ENCODE data around the gene SPATA12.

Gene SPATA12

DNA sequence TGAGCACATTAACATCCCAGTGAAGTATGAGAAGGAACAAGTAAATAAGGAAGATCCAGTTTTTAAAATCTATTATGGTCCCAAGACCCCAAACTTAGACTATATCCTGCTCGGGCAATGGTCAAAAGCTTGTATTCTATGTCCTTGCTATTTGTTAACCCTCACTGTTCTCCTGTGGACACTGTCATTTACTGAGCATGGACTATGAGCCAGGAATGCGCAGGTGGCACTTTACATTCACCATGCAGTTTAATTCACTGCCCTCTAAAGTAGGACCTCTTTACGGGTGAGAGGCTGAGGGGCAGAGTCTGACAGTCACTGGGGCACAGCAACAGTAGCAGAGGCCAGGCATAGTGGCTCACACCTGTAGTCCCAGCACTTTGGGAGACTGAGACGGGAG lies 28.6 kb downstream of the SPATA12 start:
- H3K27ac ChIP-seq, result no peak overlapping the region
- H3K4me3 ChIP-seq, result no peak overlapping the region
- TF ChIP-seq EZH2 (IDR thresholded peaks at IDR 0.05) (no peak), POLR2AphosphoS5 (IDR thresholded peaks at IDR 0.05; ENCODE audit: borderline replicate concordance, low read depth, low read length) (no peak), FOXP2 (optimal IDR thresholded peaks at IDR 0.05; ENCODE audit: control extremely low read depth, extremely low read length, insufficient read depth) (no peak)
- no peaks in the 10 kb centered on the region for H3K9me3 ChIP-seq (ENCODE audit: low read depth, low read length)
- no peak for DNase-seq (ENCODE audit: low read depth, low spot score)
- H3K9ac ChIP-seq (ENCODE audit: insufficient read length), result no peak overlapping the region
- H3K36me3 ChIP-seq (ENCODE audit: insufficient read depth, low read length), result no peaks in the 10 kb centered on the region

DNA sequence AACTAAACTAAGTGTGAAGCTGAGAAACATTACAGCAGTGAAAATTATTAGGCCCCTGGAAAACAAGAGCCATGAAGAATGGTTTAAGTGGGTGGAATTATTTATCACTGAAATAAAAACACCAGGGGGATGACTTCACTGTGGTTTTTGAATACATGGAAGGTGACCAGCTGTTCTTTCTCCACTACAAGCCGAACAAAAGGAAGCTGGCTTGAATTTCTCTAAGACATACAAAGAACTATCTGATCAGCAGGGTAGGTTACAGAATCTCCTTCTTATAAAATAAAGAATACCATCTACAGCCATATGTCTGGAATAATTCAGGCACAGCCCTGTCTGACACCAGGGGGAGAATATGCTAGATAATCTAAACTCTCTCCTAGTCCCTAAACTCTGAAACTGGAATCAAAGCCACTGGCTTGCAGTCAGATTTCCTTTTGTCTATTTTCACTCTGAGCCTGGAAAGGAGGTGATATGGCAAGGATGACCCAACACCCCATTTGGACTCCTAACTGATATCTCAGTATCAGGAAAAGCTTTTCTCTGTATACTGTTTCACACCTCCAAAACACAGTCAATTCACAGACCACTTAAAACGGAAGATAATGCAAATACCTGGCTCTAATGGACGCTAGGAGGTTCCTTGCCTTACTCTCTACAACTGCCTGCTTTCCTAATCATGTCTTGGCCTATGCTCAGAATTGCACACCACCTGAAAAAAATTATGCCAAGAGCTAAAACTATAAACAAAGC lies 31.2 kb downstream of the SPATA12 start:
- Histone ChIP-seq H3K36me3 (ENCODE audit: insufficient read depth, low read length) (no peaks in the 10 kb centered on the region), H3K27ac (no peak overlapping the region), H3K9ac (ENCODE audit: insufficient read length) (no peak overlapping the region), H3K9me3 (ENCODE audit: low read depth, low read length) (no peaks in the 10 kb centered on the region), H3K4me3 (no peak overlapping the region)
- DNase-seq (ENCODE audit: low read depth, low spot score), result no peak
- TF ChIP-seq EZH2 (IDR thresholded peaks at IDR 0.05) (no peak), FOXP2 (optimal IDR thresholded peaks at IDR 0.05; ENCODE audit: control extremely low read depth, extremely low read length, insufficient read depth) (no peak), POLR2AphosphoS5 (IDR thresholded peaks at IDR 0.05; ENCODE audit: borderline replicate concordance, low read depth, low read length) (no peak)

DNA sequence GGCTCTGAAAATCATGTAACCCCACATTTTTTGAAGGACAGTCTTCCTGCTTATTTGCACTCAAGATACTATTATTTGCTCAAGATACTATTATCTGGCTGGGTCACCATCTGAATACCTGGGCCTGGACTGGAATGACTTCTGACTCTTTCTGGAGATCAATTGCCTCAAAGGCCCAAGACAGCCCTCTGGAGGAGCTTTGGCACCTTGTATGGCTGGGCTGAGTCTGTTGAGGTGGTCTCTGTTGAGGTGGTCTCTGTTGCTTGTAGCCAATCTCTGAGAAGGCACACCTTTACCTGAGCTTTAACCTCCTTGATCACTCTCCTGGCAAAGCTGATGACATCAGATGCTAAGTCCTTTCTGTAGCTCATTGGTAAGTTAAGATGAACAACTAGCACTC lies 33.0 kb downstream of the SPATA12 start:
- no peak for TF ChIP-seq POLR2AphosphoS5 (IDR thresholded peaks at IDR 0.05; ENCODE audit: borderline replicate concordance, low read depth, low read length)
- TF ChIP-seq FOXP2 (optimal IDR thresholded peaks at IDR 0.05; ENCODE audit: control extremely low read depth, extremely low read length, insufficient read depth), result no peak
- no peak for TF ChIP-seq EZH2 (IDR thresholded peaks at IDR 0.05)
- H3K27ac ChIP-seq, result no peak overlapping the region
- H3K9me3 ChIP-seq (ENCODE audit: low read depth, low read length), result no peaks in the 10 kb centered on the region
- H3K4me3 ChIP-seq, result no peak overlapping the region
- no peak overlapping the region for H3K9ac ChIP-seq (ENCODE audit: insufficient read length)
- DNase-seq (ENCODE audit: low read depth, low spot score), result no peak
- H3K36me3 ChIP-seq (ENCODE audit: insufficient read depth, low read length), result no peaks in the 10 kb centered on the region

DNA sequence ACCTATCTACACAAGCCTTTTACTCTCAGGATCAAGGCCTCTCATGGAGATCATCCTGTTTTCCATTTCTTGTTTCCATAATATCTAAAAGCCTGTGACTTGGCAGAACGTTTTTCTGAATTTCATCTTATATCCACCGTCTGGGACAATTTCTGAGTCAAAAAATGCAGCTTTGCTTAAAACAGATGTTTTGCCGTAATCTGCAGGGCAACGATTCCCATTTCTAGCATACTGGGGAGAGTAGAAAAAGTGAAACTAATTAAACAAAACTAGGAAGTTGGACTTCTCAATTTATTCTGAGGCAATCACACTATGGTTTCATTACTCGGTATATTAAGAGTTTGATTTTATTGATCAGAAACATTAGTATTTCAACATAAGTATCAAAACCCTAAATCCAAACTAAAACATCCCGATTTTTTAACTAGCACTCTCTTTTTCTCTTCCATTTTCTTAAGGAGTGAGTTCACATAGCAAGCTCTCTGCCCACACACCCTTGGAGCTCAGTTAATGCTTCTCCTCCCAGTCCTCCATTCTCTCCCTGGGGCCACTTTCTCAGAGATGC lies 33.6 kb downstream of the SPATA12 start:
- no peak for DNase-seq (ENCODE audit: low read depth, low spot score)
- no peak for TF ChIP-seq POLR2AphosphoS5 (IDR thresholded peaks at IDR 0.05; ENCODE audit: borderline replicate concordance, low read depth, low read length)
- TF ChIP-seq FOXP2 (optimal IDR thresholded peaks at IDR 0.05; ENCODE audit: control extremely low read depth, extremely low read length, insufficient read depth), result no peak
- no peak for TF ChIP-seq EZH2 (IDR thresholded peaks at IDR 0.05)
- Histone ChIP-seq H3K4me3 (no peak overlapping the region), H3K9ac (ENCODE audit: insufficient read length) (no peak overlapping the region), H3K9me3 (ENCODE audit: low read depth, low read length) (no peaks in the 10 kb centered on the region), H3K27ac (no peak overlapping the region), H3K36me3 (ENCODE audit: insufficient read depth, low read length) (no peaks in the 10 kb centered on the region)

DNA sequence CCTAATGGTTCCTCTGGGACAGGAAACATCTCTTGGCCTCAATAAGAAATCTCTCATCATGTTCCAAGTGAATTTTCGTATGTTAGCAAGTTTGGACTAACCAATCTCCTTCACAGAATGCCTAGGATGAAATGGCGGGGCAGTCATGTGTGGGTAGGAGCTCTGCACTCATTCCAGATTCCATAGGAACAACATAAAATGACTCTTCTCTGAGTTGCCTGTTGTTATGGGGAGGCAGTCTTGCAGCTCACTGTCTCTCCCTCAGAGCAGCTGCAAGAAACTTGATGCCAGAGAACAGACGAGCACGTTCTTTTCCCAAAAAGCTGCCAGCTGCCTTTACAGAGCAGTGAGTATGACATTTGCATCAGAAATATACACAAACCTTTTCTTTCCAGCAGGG lies 34.1 kb downstream of the SPATA12 start:
- no peak overlapping the region for H3K4me3 ChIP-seq

DNA sequence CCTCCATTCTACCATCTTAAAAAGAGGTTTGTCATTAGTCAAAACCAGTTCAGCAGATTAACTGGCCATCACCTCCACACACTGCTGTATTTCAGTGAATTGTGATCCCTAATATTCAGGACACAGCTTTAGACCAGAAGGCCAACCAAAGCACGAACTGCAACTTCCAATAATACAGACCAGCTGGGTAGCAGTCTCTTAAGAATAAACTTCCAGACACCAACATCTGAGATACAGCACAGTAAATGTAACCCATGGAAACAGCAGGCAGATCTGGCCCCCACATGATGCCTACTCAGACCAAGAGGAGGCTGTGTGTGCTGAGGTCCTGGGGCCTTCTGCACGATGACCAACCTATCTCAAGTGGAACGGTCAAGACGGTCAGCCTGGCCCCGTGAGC lies 34.9 kb downstream of the SPATA12 start:
- TF ChIP-seq EZH2 (IDR thresholded peaks at IDR 0.05), result no peak
- no peak for TF ChIP-seq FOXP2 (optimal IDR thresholded peaks at IDR 0.05; ENCODE audit: control extremely low read depth, extremely low read length, insufficient read depth)
- no peak for DNase-seq (ENCODE audit: low read depth, low spot score)
- no peaks in the 10 kb centered on the region for H3K9me3 ChIP-seq (ENCODE audit: low read depth, low read length)
- H3K36me3 ChIP-seq (ENCODE audit: insufficient read depth, low read length), result no peaks in the 10 kb centered on the region
- H3K27ac ChIP-seq, result no peak overlapping the region
- H3K9ac ChIP-seq (ENCODE audit: insufficient read length), result no peak overlapping the region
- no peak overlapping the region for H3K4me3 ChIP-seq

More for the DNA sequence above, 34.1 kb downstream of the SPATA12 start:
- Histone ChIP-seq H3K9me3 (ENCODE audit: low read depth, low read length) (no peaks in the 10 kb centered on the region), H3K9ac (ENCODE audit: insufficient read length) (no peak overlapping the region), H3K36me3 (ENCODE audit: insufficient read depth, low read length) (no peaks in the 10 kb centered on the region), H3K27ac (no peak overlapping the region)
- no peak for DNase-seq (ENCODE audit: low read depth, low spot score)
- TF ChIP-seq EZH2 (IDR thresholded peaks at IDR 0.05) (no peak), POLR2AphosphoS5 (IDR thresholded peaks at IDR 0.05; ENCODE audit: borderline replicate concordance, low read depth, low read length) (no peak), FOXP2 (optimal IDR thresholded peaks at IDR 0.05; ENCODE audit: control extremely low read depth, extremely low read length, insufficient read depth) (no peak)

DNA sequence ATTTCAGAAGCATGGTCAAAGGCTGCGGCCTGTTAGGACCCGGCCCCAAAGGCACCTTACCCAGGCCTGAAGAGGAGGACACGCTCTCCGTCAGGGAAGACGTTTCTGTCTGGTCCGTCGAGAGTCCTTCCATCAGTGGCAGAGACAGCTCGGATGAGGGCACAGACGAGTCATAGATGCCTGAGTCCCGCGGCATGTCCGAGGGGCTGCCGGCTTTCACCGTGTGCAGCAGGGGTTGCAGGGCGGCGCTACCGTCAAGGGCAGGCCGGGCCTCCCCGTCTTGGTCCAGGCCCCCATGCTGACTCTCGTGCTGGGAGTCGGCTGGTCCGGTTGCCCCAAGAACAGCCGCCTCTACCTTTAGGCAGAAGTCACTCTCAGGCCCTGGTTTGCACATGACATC lies 37.1 kb downstream of the SPATA12 start:
- no peak overlapping the region for H3K27ac ChIP-seq
- H3K9ac ChIP-seq (ENCODE audit: insufficient read length), result no peak overlapping the region
- no peak overlapping the region for H3K4me3 ChIP-seq
- H3K36me3 ChIP-seq (ENCODE audit: insufficient read depth, low read length), result no peaks in the 10 kb centered on the region
- no peaks in the 10 kb centered on the region for H3K9me3 ChIP-seq (ENCODE audit: low read depth, low read length)
- TF ChIP-seq EZH2 (IDR thresholded peaks at IDR 0.05) (no peak), FOXP2 (optimal IDR thresholded peaks at IDR 0.05; ENCODE audit: control extremely low read depth, extremely low read length, insufficient read depth) (no peak), POLR2AphosphoS5 (IDR thresholded peaks at IDR 0.05; ENCODE audit: borderline replicate concordance, low read depth, low read length) (no peak)
- no peak for DNase-seq (ENCODE audit: low read depth, low spot score)

DNA sequence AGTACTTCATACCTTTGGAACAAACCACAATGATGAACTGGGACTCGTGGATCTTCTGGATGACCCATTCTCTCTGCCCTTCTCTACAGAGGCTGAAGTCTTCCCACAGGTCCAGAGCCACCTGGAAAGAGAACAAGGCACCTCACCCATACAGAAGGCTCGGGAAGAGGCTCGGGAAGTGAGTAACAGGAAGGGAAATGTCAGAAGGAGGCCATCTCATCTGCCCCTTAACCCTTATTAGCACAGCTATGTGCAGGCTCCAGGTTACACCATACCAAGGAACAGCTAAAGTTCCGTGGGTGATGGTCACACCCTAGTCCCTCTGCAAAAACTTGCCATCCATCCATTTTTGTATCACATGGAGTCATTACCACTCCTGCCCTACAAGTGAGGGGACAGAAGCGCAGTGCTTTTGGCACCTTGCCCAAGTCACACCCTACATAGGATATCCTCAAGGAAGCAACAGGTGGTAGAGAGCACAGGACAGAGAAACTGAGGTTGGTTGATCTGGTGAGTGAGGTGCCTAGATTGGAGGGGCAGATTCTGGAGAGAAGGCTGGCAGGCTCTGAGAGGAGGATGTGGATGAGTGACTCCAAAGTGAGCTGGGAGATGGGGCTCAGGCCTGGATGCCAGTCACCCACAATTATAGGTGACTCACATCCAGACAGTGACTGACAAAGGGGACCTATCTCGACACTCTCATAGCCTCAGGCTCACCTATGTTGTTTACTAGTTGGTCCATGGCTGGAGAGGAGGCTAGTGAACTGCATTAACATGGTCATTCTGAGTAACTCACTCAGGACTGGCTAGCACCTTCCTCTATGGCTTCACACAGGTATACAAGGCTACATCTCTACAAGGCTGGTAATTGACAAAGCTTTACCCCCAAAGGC lies 38.2 kb downstream of the SPATA12 start:
- Histone ChIP-seq H3K27ac (no peak overlapping the region), H3K9me3 (ENCODE audit: low read depth, low read length) (no peaks in the 10 kb centered on the region), H3K4me3 (no peak overlapping the region), H3K36me3 (ENCODE audit: insufficient read depth, low read length) (no peaks in the 10 kb centered on the region), H3K9ac (ENCODE audit: insufficient read length) (no peak overlapping the region)
- no peak for DNase-seq (ENCODE audit: low read depth, low spot score)
- TF ChIP-seq FOXP2 (optimal IDR thresholded peaks at IDR 0.05; ENCODE audit: control extremely low read depth, extremely low read length, insufficient read depth) (no peak), POLR2AphosphoS5 (IDR thresholded peaks at IDR 0.05; ENCODE audit: borderline replicate concordance, low read depth, low read length) (no peak), EZH2 (IDR thresholded peaks at IDR 0.05) (no peak)
